HG03175 (cell line): ENCODE measurements around the gene CYTH3.
"Not testable (repeated sequence)": the region's sequence is repeated elsewhere in the genome, so short reads cannot be mapped to it uniquely, and the experiment has no call there.

ENCODE experiments used
- ATAC-seq: cut with Tn5 transposase; IDR thresholded peaks from one replicate; pipeline ENCODE4 v1.9.1; 2021; ENCODE audit warnings: mild to moderate bottlenecking, moderate library complexity; ENCODE audit not compliant: unreplicated experiment

Gene CYTH3

DNA sequence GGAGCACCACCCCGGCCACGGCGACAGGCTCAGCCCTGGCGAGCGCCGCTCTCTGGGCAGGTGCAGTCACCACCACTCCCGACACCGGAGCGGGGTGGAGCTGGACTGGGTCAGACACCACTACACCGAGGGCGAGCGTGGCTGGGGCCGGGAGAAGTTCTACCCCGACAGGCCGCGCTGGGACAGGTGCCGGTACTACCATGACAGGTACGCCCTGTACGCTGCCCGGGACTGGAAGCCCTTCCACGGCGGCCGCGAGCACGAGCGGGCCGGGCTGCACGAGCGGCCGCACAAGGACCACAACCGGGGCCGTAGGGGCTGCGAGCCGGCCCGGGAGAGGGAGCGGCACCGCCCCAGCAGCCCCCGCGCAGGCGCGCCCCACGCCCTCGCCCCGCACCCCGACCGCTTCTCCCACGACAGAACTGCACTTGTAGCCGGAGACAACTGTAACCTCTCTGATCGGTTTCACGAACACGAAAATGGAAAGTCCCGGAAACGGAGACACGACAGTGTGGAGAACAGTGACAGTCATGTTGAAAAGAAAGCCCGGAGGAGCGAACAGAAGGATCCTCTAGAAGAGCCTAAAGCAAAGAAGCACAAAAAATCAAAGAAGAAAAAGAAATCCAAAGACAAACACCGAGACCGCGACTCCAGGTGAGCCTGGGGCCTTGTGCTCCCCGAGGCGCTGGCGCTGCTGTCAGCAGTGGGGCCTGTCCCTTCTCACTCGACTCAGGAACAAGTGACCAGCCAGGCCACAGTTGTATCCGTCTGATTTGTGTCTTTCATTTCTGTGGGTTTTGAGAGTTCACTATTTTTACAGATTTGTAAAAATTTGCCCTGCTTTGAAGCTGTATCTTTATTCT, 117.7 kb downstream of the CYTH3 start:
- no peak for ATAC-seq

DNA sequence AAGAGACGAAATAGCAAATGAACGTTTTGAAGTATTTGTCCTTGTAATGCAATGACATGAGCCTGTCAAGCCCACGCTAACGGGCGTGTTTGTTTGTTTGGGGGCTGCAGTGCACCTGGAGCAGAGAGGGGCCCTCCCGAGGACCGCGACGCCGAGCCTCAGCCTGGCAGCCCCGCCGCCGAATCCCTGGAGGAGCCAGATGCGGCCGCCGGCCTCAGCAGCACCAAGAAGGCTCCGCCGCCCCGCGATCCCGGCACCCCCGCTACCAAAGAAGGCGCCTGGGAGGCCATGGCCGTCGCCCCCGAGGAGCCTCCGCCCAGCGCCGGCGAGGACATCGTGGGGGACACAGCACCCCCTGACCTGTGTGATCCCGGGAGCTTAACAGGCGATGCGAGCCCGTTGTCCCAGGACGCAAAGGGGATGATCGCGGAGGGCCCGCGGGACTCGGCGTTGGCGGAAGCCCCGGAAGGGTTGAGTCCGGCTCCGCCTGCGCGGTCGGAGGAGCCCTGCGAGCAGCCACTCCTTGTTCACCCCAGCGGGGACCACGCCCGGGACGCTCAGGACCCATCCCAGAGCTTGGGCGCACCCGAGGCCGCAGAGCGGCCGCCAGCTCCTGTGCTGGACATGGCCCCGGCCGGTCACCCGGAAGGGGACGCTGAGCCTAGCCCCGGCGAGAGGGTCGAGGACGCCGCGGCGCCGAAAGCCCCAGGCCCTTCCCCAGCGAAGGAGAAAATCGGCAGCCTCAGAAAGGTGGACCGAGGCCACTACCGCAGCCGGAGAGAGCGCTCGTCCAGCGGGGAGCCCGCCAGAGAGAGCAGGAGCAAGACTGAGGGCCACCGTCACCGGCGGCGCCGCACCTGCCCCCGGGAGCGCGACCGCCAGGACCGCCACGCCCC, 118.5 kb downstream of the CYTH3 start:
- ATAC-seq, result no peak

DNA sequence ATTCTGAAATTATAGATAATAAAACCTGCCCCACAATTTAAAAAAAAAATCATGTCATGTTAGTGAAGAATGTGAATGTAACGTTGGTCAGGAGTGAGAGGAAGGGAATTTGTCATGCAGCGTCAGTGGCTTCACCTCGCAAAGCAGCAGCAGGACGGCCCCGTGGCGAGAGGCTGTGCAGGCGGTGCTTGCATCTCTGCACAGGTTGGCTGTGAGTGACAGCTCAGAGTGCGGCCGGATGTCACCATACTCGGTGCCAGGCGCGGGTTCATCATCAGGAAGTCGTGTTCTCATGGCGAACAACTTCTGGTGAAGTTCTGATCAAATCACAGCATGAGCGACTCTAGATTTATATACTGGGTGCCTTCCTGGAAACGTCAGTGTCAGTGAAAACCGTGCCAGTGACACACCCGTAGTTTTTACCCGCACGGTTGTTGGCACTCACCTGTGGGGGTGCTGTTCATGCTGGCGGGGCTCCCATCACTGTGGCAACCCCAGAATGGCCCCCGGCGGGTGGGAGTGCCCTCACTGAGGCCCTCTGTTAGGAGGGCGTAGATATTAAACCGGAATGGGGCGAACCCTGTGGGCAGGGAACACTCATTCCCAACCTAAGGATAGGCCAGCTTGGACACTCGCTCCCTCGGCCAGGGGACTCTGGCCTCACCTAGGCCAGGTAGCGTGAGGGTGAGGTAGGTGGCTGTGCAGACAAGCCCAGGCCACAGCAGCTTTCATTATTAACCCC, 120.3 kb downstream of the CYTH3 start:
- ATAC-seq, result no peak

DNA sequence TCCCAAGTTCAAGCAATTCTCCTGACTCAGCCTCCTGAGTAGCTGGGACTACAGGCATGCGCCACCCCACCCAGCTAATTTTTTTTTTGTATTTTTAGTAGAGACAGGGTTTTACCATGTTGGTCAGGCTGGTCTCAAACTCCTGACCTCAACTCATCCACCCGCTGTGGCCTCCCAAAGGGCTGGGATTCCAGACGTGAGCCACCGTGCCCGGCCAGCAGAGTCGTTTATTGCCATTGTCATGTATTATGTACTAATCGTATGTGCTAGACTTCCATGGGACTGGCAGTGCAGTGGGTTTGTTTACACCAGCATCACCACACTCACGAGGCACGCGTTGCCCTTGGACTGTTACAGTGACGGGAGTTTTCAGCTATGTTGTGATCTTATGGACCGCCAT, 120.9 kb downstream of the CYTH3 start:
- not testable (repeated sequence) for ATAC-seq

DNA sequence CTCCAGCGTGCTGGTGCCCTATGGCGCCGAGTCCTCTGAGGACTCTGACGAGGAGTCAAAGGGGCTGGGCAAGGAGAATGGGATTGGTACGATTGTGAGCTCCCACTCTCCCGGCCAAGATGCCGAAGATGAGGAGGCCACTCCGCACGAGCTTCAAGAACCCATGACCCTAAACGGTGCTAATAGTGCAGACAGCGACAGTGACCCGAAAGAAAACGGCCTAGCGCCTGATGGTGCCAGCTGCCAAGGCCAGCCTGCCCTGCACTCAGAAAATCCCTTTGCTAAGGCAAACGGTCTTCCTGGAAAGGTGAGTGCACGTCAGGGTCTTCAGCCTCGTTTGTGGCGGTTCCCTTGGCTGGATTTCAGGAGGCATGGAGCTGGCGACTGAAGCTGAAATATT, 122.4 kb downstream of the CYTH3 start:
- no peak for ATAC-seq

DNA sequence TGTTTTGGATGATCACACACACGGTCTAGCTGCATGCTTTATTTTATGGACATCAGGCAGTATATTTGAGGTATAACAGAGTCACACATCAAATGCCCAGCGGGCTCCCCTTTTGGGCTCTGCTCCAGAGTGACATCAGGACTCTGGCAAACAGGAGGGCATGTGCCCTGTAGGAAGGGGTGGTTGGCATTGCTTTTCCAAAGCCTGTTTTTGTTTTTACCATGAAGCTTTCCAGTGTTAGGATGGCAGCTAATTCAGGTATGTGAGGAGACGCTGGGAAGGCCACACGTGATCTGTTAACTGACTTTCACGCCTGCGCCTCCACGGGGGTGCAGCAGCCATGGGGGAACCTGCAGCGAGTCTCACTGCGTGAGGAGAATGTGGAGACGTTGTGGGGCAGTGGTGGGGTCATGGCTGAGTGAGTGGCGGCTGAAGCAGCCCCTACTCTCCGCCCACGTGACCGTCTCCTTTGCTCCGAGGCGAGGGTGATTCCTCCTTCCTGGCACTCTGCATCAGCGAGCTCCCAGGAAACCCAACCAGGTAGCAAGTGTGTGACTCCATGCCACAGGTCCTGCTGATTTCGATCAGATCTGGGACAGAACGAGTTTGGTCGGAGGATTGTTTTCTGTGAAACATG, 123.6 kb downstream of the CYTH3 start:
- no peak for ATAC-seq

DNA sequence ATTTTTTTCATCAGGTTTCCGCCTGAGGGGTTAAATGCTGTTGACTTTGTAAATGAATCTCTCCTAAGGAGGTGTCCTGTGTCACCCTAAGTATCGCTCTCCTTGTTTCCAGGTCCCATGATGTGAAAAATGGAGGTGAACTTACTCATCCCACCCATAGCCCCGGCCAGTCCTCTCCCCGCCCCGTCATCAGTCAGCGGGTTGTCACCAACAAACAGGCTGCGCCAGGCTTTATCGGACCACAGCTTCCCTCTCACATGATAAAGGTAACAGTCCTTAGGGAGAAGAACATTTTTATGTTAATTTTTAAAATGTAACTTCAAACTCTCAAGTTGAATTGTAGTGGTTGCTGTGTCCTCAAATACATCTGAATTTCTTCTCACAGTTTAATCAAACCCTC, 124.8 kb downstream of the CYTH3 start:
- ATAC-seq, result no peak

DNA sequence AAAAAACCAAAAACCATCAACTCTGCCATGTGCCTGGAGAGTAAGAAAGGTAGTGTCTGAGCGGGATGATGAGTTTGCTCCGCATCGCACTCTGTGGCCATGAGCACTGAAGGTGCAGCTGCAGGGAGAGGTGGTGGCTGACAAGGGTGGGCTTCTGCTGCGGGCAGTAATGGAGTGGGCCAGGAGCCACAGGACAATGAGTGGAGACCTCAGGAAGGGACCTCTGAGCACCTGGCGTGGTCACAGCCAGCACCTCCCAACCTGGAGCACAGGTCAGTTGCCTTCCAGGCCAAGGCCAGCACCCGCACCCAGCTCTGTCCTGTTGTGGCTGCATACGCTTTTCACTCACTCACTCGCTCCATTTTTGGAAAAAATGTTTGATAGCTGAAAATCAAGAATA, 125.8 kb downstream of the CYTH3 start:
- no peak for ATAC-seq

DNA sequence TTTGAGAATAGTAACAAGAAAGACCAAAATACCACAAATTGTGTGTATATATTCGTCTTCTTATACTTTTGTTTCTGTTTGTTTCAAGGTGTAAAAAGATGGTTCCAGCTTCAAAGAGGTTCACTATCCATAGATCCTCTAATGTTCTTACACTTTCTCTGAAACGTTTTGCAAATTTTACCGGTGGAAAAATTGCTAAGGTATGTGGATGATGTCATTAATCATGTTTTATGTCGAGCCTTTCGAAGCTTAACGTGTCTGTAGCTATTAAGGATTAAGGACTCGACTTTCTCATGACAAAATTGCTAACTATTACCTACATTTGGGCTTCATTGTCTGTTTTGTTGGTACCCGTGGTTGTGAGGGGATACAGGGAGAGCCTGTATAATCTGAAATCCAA, 128.4 kb downstream of the CYTH3 start:
- ATAC-seq, result no peak

DNA sequence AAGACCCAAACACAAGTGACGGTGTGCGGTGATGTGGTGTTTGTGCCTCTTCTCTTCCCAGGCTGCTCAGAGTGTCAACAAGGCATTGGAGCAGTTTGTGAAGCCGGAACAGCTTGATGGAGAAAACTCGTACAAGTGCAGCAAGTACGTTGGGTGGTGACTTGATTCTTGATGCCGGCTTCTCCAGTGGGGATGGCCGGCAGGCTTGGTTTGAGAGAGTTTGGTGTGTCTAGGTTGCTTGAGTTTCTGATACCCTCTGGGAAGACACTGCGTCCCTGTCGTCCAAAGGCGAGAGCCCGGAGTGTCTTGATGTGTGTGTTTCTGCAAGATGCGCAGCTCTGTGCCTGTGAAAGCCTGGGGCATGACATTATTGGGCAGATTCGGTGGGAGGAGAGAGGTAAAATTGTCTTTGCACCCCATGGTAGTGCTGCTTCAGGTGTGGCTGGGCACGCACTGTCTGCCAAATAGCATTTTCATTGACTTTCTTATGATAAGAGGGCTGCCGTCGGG, 129.5 kb downstream of the CYTH3 start:
- no peak for ATAC-seq

DNA sequence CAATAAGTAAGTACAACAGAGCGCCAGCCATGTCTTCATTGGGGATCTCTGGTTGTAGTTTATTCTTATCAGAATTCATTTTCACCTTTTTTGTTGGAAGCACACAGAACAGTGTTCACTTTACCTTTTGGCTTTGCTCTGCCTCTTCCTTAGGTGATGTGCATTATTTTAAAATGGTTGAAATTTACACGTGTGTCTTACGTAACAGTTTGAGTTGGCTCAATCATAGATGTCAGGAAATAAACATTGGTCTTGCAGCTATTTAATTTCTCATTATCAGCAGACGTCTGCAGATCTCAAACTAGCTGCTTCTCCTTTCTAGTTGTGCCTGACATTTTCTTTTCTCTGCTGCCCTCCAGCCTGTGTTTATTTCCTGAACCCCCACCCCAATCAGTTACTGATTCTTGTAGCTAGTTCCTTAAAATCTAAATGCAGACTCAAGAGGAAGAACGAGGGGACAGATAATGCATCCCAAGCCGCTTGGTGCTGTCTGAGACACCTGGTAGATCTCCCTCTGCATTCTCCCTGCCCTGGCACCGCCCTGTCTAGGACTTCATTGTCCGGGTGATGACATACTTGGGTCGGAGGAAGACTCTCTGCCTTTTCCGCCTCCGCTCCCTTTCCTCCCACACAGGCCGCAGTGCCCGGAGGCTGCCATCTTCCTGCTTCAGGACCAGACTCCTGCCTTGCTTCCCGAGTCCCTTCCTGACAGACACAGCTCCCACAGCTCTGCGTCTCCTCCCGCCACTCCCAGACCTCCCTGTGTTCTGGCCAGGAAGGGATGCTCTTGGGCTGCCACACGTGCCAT, 133.0 kb downstream of the CYTH3 start:
- ATAC-seq, result no peak

DNA sequence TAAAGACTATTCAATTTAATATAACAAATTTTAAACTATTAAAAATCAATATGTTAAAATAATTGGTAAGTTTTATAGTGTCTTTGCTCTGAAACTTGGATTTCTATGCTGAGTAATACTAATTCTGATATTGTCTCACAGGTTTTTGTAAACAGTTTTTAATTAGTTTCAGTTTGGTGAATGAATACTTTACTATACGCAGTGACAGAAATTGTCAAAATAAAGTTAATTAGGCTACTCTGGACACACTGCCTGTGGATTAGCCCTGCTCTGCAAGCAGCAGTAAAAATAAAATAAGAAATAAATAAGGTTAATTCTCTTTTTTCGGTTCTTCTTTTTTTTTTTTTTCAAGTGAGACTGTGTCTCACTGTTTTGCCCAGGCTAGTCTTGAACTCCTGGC, 135.9 kb downstream of the CYTH3 start:
- no peak for ATAC-seq

DNA sequence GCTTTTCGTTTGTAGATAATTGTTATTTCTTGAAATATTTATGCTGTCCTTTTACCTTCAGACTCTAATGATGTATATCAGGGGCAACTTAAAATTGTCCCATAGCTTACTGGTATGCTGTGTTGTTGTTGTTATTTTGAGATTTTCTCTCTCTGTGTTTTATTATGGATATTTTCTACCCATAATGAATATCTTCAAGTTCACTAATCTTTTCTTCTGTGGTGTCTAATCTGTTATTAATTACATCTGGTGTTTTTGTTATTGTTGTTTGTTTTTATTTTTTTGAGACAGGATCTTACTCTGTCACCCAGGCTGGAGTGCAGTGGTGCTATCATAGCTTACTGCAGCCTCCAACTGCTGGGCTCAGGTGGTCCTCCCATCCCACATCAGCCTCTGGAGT, 139.2 kb downstream of the CYTH3 start:
- no peak for ATAC-seq

DNA sequence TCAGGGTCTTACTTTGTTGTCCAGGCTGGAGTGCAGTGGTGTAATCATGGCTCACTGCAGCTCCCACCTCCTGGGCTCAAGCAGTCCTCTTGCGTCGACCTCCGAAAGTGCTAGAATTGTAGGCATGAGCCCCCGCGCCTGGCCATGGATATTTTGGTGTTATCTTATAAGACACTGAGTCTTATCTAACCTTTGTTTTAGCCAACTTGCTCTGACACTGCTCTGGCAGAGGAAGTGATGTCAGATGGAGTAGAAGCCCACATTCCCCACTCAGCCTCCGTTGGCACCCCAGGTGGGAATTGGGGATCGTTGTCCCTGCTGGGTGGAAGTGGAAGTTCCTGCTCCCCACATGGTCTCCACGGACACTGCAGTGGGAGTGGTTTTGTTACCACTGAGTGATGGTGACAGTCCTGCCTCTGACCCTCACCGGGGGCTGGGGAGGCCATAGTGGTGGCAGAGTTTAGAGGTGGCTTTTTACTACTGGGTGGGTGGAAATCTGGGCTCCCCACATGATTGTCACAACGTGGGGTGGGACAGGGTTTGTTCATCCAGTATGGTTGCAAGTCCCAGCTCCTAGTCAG, 142.3 kb downstream of the CYTH3 start:
- ATAC-seq, result no peak

DNA sequence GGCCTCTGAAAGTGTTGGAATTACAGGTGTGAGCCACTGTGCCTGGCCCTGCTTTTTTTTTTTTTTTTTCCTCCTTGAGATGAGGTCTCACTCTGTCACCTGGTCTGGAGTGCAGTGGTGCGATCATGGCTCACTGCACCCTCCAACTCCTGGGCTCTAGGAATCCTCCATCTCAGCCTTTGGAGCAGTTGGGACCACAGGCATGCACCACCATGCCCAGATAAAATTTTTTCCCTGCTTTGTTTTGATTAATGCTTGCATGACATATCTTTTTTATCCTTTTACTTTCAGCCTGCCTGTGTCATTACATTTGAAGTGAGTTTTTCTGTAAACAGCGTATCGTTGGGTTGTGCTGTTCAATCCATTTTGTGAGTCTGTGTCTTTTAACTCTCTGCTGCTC, 144.2 kb downstream of the CYTH3 start:
- no peak for ATAC-seq

DNA sequence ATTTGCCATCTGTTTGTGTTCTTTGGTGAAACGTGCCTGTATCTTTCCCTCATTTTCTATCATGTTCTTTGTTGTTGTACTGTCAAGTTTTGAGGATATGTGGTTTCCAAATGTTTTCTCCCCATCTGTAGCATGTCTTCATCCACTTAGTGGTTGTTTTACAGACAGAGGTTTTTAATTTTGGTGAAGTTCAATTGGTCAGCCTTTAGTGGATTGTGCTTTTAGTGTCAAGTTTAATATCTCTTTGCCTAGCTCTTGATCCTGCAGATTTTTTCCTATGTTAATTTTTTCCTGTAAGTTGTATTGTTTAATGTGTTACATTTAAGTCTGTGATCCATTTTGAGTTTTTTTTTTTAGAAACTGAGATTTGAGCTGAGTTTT, 145.3 kb downstream of the CYTH3 start:
- ATAC-seq, result no peak

DNA sequence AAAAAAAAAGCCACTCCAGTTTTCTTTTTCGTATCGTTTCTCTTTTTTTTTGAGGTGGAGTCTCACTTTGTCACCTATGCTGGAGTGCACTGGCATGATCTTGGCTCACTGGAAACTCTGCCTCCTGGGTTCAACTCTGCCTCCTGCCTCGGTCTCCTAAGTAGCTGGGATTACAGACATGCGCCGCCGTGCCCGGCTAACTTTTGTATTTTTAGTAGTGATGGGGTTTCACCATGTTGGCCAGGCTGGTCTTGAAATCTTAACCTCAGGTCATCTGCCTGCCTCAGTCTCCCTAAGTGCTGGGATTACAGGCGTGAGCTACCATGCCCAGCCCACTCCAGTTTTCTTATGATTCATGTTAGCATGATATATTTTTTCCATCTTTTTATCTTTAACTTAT, 148.6 kb downstream of the CYTH3 start:
- ATAC-seq, result no peak

DNA sequence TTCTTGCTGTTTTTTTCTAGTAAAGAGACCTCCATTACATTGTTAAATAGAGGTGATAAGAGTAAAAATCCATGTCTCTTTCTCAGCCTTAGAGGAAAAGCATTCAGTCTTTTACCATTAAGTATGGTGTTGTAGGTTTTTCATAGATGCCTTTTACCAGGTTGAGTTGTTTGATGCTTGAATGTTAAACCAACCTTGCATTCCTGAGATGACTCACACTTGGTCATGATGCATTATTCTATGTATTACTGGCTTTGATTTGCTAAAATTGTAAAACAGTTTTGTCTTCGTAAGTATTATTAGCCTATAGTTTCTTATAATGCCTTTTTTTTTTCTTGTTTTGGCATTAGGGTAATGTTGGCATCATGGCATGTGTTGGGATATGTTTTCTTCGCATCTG, 151.3 kb downstream of the CYTH3 start:
- no peak for ATAC-seq

DNA sequence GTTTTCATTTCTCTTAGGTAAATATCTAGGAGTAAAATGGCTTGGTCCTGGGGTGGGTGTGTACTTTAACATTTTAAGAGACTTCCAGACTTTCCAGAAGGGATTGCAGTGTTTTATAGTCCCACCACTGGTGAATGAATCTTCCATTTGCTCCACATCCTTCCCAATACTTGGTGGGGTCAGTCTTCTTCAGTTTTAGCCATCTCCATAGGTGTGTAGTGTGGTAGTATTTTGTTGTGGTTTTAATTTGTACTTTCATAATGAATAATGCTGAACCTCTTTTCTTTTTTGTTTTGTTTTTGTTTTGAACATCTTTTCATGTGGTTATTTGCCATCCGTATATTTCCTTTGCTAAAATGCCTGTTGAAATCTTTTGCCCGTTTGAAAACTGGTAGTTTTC, 154.9 kb downstream of the CYTH3 start:
- no peak for ATAC-seq

DNA sequence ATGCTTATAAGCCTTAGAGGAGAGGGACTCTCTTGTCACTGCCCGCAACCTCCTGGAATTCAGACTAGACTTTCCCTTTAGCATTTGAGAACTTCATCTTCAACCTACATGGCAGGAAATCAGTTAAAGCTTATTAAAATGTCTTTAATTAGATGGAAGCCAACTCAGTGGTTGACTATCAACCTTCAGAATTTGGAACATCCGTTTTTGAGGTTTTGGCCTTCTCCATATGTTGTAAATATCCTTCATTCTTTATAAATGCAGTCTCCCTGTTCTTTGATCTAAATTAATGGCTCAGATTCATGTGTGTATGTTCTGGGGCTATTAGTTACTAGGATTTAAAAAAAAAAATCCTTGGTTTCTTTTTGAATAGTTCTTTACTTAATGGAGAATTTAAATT, 156.2 kb downstream of the CYTH3 start:
- no peak for ATAC-seq
